Stimulated activated CD8-positive, alpha-beta memory T cell treated with anti-CD3 and anti-CD28 coated beads, Interleukin-7, amount 100 ng/mL, for 4 hours (primary cell): ENCODE data around the gene MPHOSPH9.

ENCODE experiments used
- DNase-seq, 2 donors: peaks; one replicate each; pipeline ENCODE4 v3.0.0-alpha.2; 2020; ENCODE audit warnings: low read depth in 2 of 2

The MPHOSPH9 gene

GRCh38 chr12:123129621-123130020 is 103.3 kb downstream of the MPHOSPH9 start:
- DNase-seq = no peak

- DNase-seq = no peak
Measured at GRCh38 chr12:123127182-123127495, 105.8 kb downstream of the MPHOSPH9 start.

GRCh38 chr12:123126294-123127181 is 106.4 kb downstream of the MPHOSPH9 start:
- no peak for DNase-seq

GRCh38 chr12:123122626-123123025 is 110.3 kb downstream of the MPHOSPH9 start:
- DNase-seq = no peak

- DNase-seq = no peak
Measured at GRCh38 chr12:123121670-123122069, 111.3 kb downstream of the MPHOSPH9 start.

GRCh38 chr12:123120452-123121166 is 112.3 kb downstream of the MPHOSPH9 start:
- no peak for DNase-seq

GRCh38 chr12:123119808-123120207 is 113.1 kb downstream of the MPHOSPH9 start:
- DNase-seq = peak in 1 of 2 donors; percentile 16

GRCh38 chr12:123118497-123118896 is 114.4 kb downstream of the MPHOSPH9 start:
- DNase-seq = no peak

GRCh38 chr12:123115409-123116121 is 117.4 kb downstream of the MPHOSPH9 start:
- no peak for DNase-seq

GRCh38 chr12:123114304-123115083 is 118.4 kb downstream of the MPHOSPH9 start:
- DNase-seq = no peak

GRCh38 chr12:123113026-123113425 is 119.9 kb downstream of the MPHOSPH9 start:
- no peak for DNase-seq

- DNase-seq = peak in 1 of 2 donors; percentile 26
Measured at GRCh38 chr12:123111498-123112165, 121.3 kb downstream of the MPHOSPH9 start.

- no peak for DNase-seq
Measured at GRCh38 chr12:123109319-123109772, 123.6 kb downstream of the MPHOSPH9 start.

- no peak for DNase-seq
Measured at GRCh38 chr12:123108682-123109066, 124.3 kb downstream of the MPHOSPH9 start.

- DNase-seq = no peak
Measured at GRCh38 chr12:123107926-123108681, 124.8 kb downstream of the MPHOSPH9 start.

- peak; percentile 12 to 49 for DNase-seq
Measured at GRCh38 chr12:123106640-123107359, 126.1 kb downstream of the MPHOSPH9 start.

- no peak for DNase-seq
Measured at GRCh38 chr12:123105211-123105826, 127.6 kb downstream of the MPHOSPH9 start.

- DNase-seq = no peak
Measured at GRCh38 chr12:123104809-123105208, 128.1 kb downstream of the MPHOSPH9 start.
